Measurements from ENCODE around the gene BLACAT1. TPM values are rescaled to one million over a fixed set of nuclear protein-coding genes. Genes with fewer than 3 reads are reported as not detected.
A peak's percentile ranks its signal among the peaks of the same experiment; 100 is the strongest.

The BLACAT1 gene
- total and polyA plus RNA-seq, 4 donors, result 0.35 to 0.74 (median 0.58) TPM

DNA sequence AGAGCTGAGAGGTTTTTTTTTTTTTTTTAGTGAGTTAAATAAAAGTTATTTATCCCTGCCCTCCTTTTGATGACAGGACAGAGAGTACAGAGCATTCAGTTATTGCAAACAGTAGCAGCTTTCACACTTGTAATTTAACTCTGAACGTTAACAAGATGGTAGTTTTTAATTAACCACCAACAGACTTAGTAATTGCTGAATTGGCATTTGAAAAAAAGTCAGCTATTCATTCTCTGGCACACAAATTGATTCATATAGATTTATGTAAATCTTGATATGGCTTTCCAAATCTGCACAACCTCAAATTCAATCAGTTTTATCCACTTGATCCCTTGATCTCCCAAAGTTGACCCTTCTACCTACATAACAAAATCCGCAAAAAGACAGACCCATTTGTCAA is 34.9 kb downstream of the BLACAT1 start:
- DNase-seq (no peak), ATAC-seq (ENCODE audit: insufficient read depth, low FRiP score) (no peak)
- Histone ChIP-seq H3K4me3 (no peak overlapping the region), H3K27ac (ENCODE audit: low read depth in 1 of 2, low read length in 1 of 2) (no peak overlapping the region), H3K9ac (ENCODE audit: insufficient read depth in 1 of 2, low read length in 2 of 2) (no peak overlapping the region), H3K4me1 (ENCODE audit: control insufficient read depth in 5 of 5, insufficient read depth in 5 of 5, low read length in 5 of 5) (peaks cover 0 to 11% (median 0%) of the 10 kb centered on the region in 5 donors), H3K9me3 (ENCODE audit: control insufficient read depth in 4 of 4, insufficient read depth in 3 of 4, low read length in 3 of 4) (no peaks in the 10 kb centered on the region), H3K36me3 (ENCODE audit: control insufficient read depth in 4 of 4, insufficient read depth in 4 of 4, low read length in 4 of 4) (no peaks in the 10 kb centered on the region), H3K27me3 (ENCODE audit: control insufficient read depth in 3 of 3, insufficient read depth in 3 of 3, low read length in 2 of 3) (peaks cover 0 to 4% (median 0%) of the 10 kb centered on the region in 3 donors)
- WGBS, 2 donors, result 81 to 87% methylated on average over 2 of the region's 2 CpGs
- TF ChIP-seq, protein P1, sequence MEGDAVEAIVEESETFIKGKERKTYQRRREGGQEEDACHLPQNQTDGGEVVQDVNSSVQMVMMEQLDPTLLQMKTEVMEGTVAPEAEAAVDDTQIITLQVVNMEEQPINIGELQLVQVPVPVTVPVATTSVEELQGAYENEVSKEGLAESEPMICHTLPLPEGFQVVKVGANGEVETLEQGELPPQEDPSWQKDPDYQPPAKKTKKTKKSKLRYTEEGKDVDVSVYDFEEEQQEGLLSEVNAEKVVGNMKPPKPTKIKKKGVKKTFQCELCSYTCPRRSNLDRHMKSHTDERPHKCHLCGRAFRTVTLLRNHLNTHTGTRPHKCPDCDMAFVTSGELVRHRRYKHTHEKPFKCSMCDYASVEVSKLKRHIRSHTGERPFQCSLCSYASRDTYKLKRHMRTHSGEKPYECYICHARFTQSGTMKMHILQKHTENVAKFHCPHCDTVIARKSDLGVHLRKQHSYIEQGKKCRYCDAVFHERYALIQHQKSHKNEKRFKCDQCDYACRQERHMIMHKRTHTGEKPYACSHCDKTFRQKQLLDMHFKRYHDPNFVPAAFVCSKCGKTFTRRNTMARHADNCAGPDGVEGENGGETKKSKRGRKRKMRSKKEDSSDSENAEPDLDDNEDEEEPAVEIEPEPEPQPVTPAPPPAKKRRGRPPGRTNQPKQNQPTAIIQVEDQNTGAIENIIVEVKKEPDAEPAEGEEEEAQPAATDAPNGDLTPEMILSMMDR (IDR thresholded peaks at IDR 0.05; ENCODE audit: control extremely low read depth, extremely low read depth), result no peak

DNA sequence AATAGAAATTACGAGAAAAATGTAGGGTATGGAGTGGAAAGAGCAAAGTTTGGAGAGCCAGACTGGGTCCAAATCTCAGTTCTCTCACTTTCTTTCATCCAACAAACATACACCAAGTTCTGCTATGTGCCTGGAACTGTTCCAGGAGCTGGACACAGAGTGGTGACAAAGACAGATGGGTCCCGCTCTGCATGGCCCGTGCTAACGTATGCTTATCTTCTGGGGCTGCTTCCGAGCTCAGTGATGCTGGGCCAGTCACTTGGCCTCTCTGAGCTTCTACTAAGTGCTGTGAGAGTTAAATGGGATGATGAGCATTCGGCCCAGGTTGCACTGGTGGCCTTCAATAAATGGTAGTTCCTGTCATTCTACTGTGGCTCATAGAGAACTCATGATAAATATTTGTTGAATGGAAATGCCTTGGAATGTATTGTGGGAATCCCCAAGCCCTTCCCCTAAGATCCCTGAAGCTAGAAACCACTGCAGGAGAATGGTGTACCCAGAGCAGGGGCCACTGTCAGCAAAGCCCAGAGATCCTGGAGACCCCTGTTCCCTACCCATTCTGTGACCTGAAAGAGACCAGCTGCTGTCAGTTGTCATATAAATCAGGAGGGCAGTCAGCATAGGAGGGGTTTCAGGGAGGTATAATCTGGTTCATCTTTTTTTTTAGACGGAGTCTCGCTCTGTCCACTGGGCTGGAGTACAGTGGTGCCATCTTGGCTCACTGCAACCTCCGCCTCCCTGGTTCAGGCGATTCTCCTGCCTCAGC is 37.8 kb downstream of the BLACAT1 start:
- DNase-seq (peak; percentile 44 to 77 (median 66)), ATAC-seq (ENCODE audit: insufficient read depth, low FRiP score) (no peak)
- Histone ChIP-seq H3K9me3 (ENCODE audit: control insufficient read depth in 4 of 4, insufficient read depth in 3 of 4, low read length in 3 of 4) (no peaks in the 10 kb centered on the region), H3K36me3 (ENCODE audit: control insufficient read depth in 4 of 4, insufficient read depth in 4 of 4, low read length in 4 of 4) (no peaks in the 10 kb centered on the region), H3K4me1 (ENCODE audit: control insufficient read depth in 5 of 5, insufficient read depth in 5 of 5, low read length in 5 of 5) (peaks cover 0 to 16% (median 0%) of the 10 kb centered on the region in 5 donors), H3K4me3 (no peak overlapping the region), H3K27ac (ENCODE audit: low read depth in 1 of 2, low read length in 1 of 2) (no peak overlapping the region), H3K9ac (ENCODE audit: insufficient read depth in 1 of 2, low read length in 2 of 2) (no peak overlapping the region), H3K27me3 (ENCODE audit: control insufficient read depth in 3 of 3, insufficient read depth in 3 of 3, low read length in 2 of 3) (no peaks in the 10 kb centered on the region)
- TF ChIP-seq, protein P1 (IDR thresholded peaks at IDR 0.05; ENCODE audit: control extremely low read depth, extremely low read depth), result no peak
- 78 to 82% methylated on average over 10 of the region's 10 CpGs for WGBS, 2 donors

- ATAC-seq (ENCODE audit: insufficient read depth, low FRiP score) (no peak), DNase-seq (peak; percentile 59 to 76 (median 67))
- Histone ChIP-seq H3K27ac (ENCODE audit: low read depth in 1 of 2, low read length in 1 of 2) (no peak overlapping the region), H3K4me1 (ENCODE audit: control insufficient read depth in 5 of 5, insufficient read depth in 5 of 5, low read length in 5 of 5) (peaks cover 0 to 16% (median 0%) of the 10 kb centered on the region in 5 donors), H3K27me3 (ENCODE audit: control insufficient read depth in 3 of 3, insufficient read depth in 3 of 3, low read length in 2 of 3) (no peaks in the 10 kb centered on the region), H3K36me3 (ENCODE audit: control insufficient read depth in 4 of 4, insufficient read depth in 4 of 4, low read length in 4 of 4) (no peaks in the 10 kb centered on the region), H3K9me3 (ENCODE audit: control insufficient read depth in 4 of 4, insufficient read depth in 3 of 4, low read length in 3 of 4) (no peaks in the 10 kb centered on the region), H3K4me3 (no peak overlapping the region), H3K9ac (ENCODE audit: insufficient read depth in 1 of 2, low read length in 2 of 2) (no peak overlapping the region)
- 83 to 91% methylated on average over 2 of the region's 2 CpGs for WGBS, 2 donors
- TF ChIP-seq, protein P1 (IDR thresholded peaks at IDR 0.05; ENCODE audit: control extremely low read depth, extremely low read depth), result no peak
These were observed 39.5 kb downstream of the BLACAT1 start for GRCh38 chr1:205416322-205416721.

Data from lung (tissue), 12 donors.